Measurements from ENCODE around the gene MBP.
"Not testable (repeated sequence)": the region's sequence is repeated elsewhere in the genome, so short reads cannot be mapped to it uniquely, and the experiment has no call there.

The MBP gene

GRCh38 chr18:76957384-76958355, 174.9 kb downstream of the MBP start:
- no peak for DNase-seq

- DNase-seq, result no peak
Measured at GRCh38 chr18:76956648-76957047, 175.9 kb downstream of the MBP start.

- no peak for DNase-seq
Measured at GRCh38 chr18:76955524-76956170, 176.9 kb downstream of the MBP start.

GRCh38 chr18:76953583-76954233, 178.9 kb downstream of the MBP start:
- DNase-seq, result no peak

GRCh38 chr18:76953156-76953555, 179.4 kb downstream of the MBP start:
- no peak for DNase-seq

GRCh38 chr18:76952747-76953146, 179.8 kb downstream of the MBP start:
- no peak for DNase-seq

- no peak for DNase-seq
Measured at GRCh38 chr18:76951456-76952247, 180.9 kb downstream of the MBP start.

GRCh38 chr18:76948345-76948744, 184.2 kb downstream of the MBP start:
- DNase-seq, result no peak

- DNase-seq, result not testable (repeated sequence)
Measured at GRCh38 chr18:76944346-76944745, 188.2 kb downstream of the MBP start.

- no peak for DNase-seq
Measured at GRCh38 chr18:76943542-76944339, 188.8 kb downstream of the MBP start.

GRCh38 chr18:76941284-76941683, 191.3 kb downstream of the MBP start:
- no peak for DNase-seq

GRCh38 chr18:76938619-76939018, 194.0 kb downstream of the MBP start:
- DNase-seq, result no peak

GRCh38 chr18:76937597-76937996, 195.0 kb downstream of the MBP start:
- no peak for DNase-seq

GRCh38 chr18:76936877-76937276, 195.7 kb downstream of the MBP start:
- DNase-seq, result no peak

GRCh38 chr18:76935722-76936337, 196.8 kb downstream of the MBP start:
- DNase-seq, result no peak

- no peak for DNase-seq
Measured at GRCh38 chr18:76932026-76932819, 200.4 kb downstream of the MBP start.

- peak; percentile 72 for DNase-seq
Measured at GRCh38 chr18:76931171-76931570, 201.4 kb downstream of the MBP start.
